GM12874 (cell line): ENCODE measurements around the gene ZFHX2.
A peak's percentile ranks its signal among the peaks of the same experiment; 100 is the strongest.

Experiments
- TF ChIP-seq, protein P1 (sequence below): IDR thresholded peaks from 2 replicates; pipeline ENCODE4 v1.5.1; 2011; ENCODE audit warnings: low read depth, mild to moderate bottlenecking, control low read depth, low read length, moderate library complexity; ENCODE audit not compliant: insufficient read depth

ZFHX2 gene

GRCh38 chr14:23481979-23482822, 69.4 kb downstream of the ZFHX2 start:
- TF ChIP-seq, protein P1, sequence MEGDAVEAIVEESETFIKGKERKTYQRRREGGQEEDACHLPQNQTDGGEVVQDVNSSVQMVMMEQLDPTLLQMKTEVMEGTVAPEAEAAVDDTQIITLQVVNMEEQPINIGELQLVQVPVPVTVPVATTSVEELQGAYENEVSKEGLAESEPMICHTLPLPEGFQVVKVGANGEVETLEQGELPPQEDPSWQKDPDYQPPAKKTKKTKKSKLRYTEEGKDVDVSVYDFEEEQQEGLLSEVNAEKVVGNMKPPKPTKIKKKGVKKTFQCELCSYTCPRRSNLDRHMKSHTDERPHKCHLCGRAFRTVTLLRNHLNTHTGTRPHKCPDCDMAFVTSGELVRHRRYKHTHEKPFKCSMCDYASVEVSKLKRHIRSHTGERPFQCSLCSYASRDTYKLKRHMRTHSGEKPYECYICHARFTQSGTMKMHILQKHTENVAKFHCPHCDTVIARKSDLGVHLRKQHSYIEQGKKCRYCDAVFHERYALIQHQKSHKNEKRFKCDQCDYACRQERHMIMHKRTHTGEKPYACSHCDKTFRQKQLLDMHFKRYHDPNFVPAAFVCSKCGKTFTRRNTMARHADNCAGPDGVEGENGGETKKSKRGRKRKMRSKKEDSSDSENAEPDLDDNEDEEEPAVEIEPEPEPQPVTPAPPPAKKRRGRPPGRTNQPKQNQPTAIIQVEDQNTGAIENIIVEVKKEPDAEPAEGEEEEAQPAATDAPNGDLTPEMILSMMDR, result no peak

- TF ChIP-seq, protein P1, result no peak
These were observed 70.1 kb downstream of the ZFHX2 start for GRCh38 chr14:23481362-23481970.

DNA sequence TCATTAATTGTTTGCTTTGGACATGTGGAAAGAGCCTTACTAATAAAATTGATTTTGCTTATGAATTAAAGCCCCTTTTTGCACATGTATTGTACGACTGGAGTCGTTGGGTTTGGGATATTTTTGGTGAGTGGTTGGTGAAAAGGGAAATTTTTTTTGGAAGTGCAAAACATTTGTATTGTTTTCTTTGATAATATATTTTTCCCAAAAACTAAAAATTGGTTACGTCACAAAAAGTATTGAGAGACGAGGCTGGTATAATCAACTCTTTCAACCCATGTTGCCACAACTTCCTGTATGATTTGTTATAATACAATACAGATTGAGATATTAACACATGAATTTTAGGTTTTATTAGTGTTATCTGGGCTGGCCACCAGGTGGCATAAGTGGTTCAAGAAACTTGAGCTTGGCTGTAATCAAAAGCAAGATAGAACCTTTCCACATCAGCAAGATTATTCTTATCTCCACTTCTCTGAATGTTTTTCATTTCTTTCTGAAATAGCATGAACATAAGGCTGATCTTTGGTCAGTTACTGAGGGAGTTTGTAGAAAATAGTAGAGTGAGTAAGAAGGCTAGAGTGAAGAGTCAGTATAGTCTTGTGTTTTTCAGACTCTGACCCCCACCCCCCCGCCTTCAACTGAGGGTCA, 73.3 kb downstream of the ZFHX2 start:
- TF ChIP-seq, protein P1, result peak; percentile 47; the same call in 1 of the 2 replicates

GRCh38 chr14:23470947-23471346, 80.6 kb downstream of the ZFHX2 start:
- TF ChIP-seq, protein P1, result no peak
